Neuronal stem cell (in vitro differentiated cells): ENCODE results near the gene SAMD3.

Source experiments
- DNase-seq: peaks from one replicate; pipeline ENCODE4 v3.0.0-alpha.2; 2013; ENCODE audit warnings: low spot score
- H2AFZ ChIP-seq: one replicate; pipeline ENCODE4 v1.6.1; 2013; ENCODE audit warnings: mild to moderate bottlenecking, low read length, inconsistent platforms
- H2AK5ac ChIP-seq: 2 replicates; pipeline ENCODE4 v1.6.1; 2013; ENCODE audit warnings: low read depth, mild to moderate bottlenecking, inconsistent platforms, low read length, moderate library complexity, mixed read lengths
- H2BK120ac ChIP-seq: 2 replicates; pipeline ENCODE4 v1.6.1; 2013; ENCODE audit warnings: low read depth, mild to moderate bottlenecking, inconsistent platforms, low read length, moderate library complexity, mixed read lengths
- H2BK12ac ChIP-seq: one replicate; pipeline ENCODE4 v1.6.1; 2013; ENCODE audit warnings: low read length, inconsistent platforms
- H2BK15ac ChIP-seq: 2 replicates; pipeline ENCODE4 v1.6.1; 2013; ENCODE audit warnings: mild to moderate bottlenecking, low read length, inconsistent platforms, mixed read lengths
- H2BK5ac ChIP-seq: one replicate; pipeline ENCODE4 v1.6.1; 2013; ENCODE audit warnings: inconsistent platforms, mild to moderate bottlenecking, low read length, moderate library complexity
- H3K14ac ChIP-seq: one replicate; pipeline ENCODE4 v1.6.1; 2013; ENCODE audit warnings: low read length, inconsistent platforms
- H3K18ac ChIP-seq: 2 replicates; pipeline ENCODE4 v1.6.1; 2013; ENCODE audit warnings: low read length, inconsistent platforms
- H3K23ac ChIP-seq: 2 replicates; pipeline ENCODE4 v1.6.1; 2013; ENCODE audit warnings: low read depth, mild to moderate bottlenecking, mixed read lengths, low read length, inconsistent platforms; ENCODE audit not compliant: poor library complexity
- H3K27ac ChIP-seq: replicated peaks from 3 replicates; pipeline ENCODE4 v1.5.1; 2013; ENCODE audit warnings: low read length, inconsistent platforms
- H3K27me3 ChIP-seq, 3 experiments: 2 replicates each; pipeline ENCODE4 v1.6.1; 2013; ENCODE audit warnings: low read length in 3 of 3, mild to moderate bottlenecking in 2 of 3, inconsistent platforms in 1 of 3, low read depth in 1 of 3, mixed read lengths in 1 of 3, moderate library complexity in 1 of 3; ENCODE audit not compliant: control insufficient read depth in 3 of 3, insufficient read depth in 3 of 3
- H3K36me3 ChIP-seq, 2 donors: replicated peaks in 1 of 2; 2 replicates each; pipeline ENCODE4 v1.6.1; 2013; ENCODE audit warnings: low read length in 2 of 2; ENCODE audit not compliant: control insufficient read depth in 2 of 2, insufficient read depth in 2 of 2
- H3K4ac ChIP-seq: 2 replicates; pipeline ENCODE4 v1.6.1; 2013; ENCODE audit warnings: inconsistent platforms, mild to moderate bottlenecking, low read length, moderate library complexity
- H3K4me1 ChIP-seq, 2 donors: 1 replicate in 1 of 2; 2 replicates in 1 of 2; pipeline ENCODE4 v1.6.1; 2013; ENCODE audit warnings: low read length in 2 of 2, low read depth in 1 of 2; ENCODE audit not compliant: control insufficient read depth in 2 of 2, insufficient read depth in 1 of 2
- H3K4me2 ChIP-seq: one replicate; pipeline ENCODE4 v1.6.1; 2013; ENCODE audit warnings: mild to moderate bottlenecking, low read length, inconsistent platforms; ENCODE audit not compliant: insufficient read depth, poor library complexity, severe bottlenecking
- H3K4me3 ChIP-seq, 2 donors: 2 replicates each; pipeline ENCODE4 v1.5.1; 2013; ENCODE audit warnings: low read length in 2 of 2, mild to moderate bottlenecking in 2 of 2, inconsistent platforms in 1 of 2, moderate library complexity in 1 of 2
- H3K79me1 ChIP-seq: one replicate; pipeline ENCODE4 v1.6.1; 2013; ENCODE audit warnings: low read depth, mild to moderate bottlenecking, inconsistent platforms, low read length, moderate library complexity
- H3K9ac ChIP-seq: one replicate; pipeline ENCODE4 v1.6.1; 2013; ENCODE audit warnings: mild to moderate bottlenecking, low read depth, low read length, inconsistent platforms; ENCODE audit not compliant: poor library complexity
- H3K9me3 ChIP-seq, 2 donors: replicated peaks in 1 of 2; 2 replicates each; pipeline versions ENCODE3 to v1.6.1; 2013; ENCODE audit warnings: low read length in 2 of 2, mild to moderate bottlenecking in 2 of 2, inconsistent platforms in 1 of 2, low read depth in 1 of 2, mixed read lengths in 1 of 2, moderate library complexity in 1 of 2; ENCODE audit not compliant: control insufficient read depth in 2 of 2, insufficient read depth in 1 of 2
- H4K8ac ChIP-seq: one replicate; pipeline ENCODE4 v1.6.1; 2013; ENCODE audit warnings: low read depth, mild to moderate bottlenecking, inconsistent platforms, low read length, moderate library complexity
- H4K91ac ChIP-seq: one replicate; pipeline ENCODE4 v1.6.1; 2013; ENCODE audit warnings: low read length, low read depth, mild to moderate bottlenecking, inconsistent platforms; ENCODE audit not compliant: poor library complexity
- WGBS, 2 donors: extraction: QIAGEN DNeasy Blood & Tissue Kit; methylation state at CpG; one replicate each; pipeline ENCODE4 v1.1.7; 2013; ENCODE audit warnings: missing lambda C conversion rate in 2 of 2, mixed read lengths in 1 of 2; ENCODE audit not compliant: insufficient read length in 2 of 2, insufficient replicate concordance in 1 of 2; ENCODE audit errors: extremely low coverage in 2 of 2; 5-methylcytosine and 5-hydroxymethylcytosine counted together

SAMD3 gene

DNA sequence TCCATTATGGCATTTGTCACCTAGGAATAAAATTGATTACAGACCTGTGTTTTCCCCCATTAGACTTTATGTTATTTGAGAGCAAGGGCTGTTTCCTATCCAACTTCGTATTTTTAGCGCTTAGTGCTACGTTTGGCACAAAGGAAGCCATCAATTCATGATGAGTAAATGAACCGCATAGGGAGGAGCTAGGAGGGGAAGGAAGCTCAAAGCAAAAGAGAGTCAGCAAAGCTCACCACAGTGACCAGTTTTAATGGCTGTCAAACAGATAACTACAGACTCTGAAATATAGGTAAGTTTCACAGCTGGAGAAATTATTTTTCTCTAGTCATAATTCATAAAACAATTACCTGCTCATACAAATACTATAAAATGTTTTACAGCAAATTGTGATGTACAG is 6.9 kb upstream of the SAMD3 start:
- H3K14ac ChIP-seq = no peak overlapping the region
- no peak overlapping the region for H3K23ac ChIP-seq
- H2BK120ac ChIP-seq = no peak overlapping the region
- no peak overlapping the region for H3K4me2 ChIP-seq
- peaks cover 7 to 17% of the 10 kb centered on the region in 2 donors for H3K4me1 ChIP-seq
- no peak overlapping the region for H3K9ac ChIP-seq
- no peak overlapping the region for H2BK15ac ChIP-seq
- no peak overlapping the region for H4K8ac ChIP-seq
- no peak overlapping the region for H4K91ac ChIP-seq
- no peak overlapping the region for H3K4ac ChIP-seq
- no peak overlapping the region for H2AK5ac ChIP-seq
- no peaks in the 10 kb centered on the region for H3K36me3 ChIP-seq
- no peak for DNase-seq
- WGBS, 2 donors = no CpG with 5 or more reads among the region's 4 CpGs
- H3K9me3 ChIP-seq = no peaks in the 10 kb centered on the region
- H2BK12ac ChIP-seq = no peak overlapping the region
- H3K79me1 ChIP-seq = no peaks in the 10 kb centered on the region
- H3K18ac ChIP-seq = no peak overlapping the region
- no peak overlapping the region for H2BK5ac ChIP-seq
- no peak overlapping the region for H2AFZ ChIP-seq
- H3K27me3 ChIP-seq = no peaks in the 10 kb centered on the region
- no peak overlapping the region for H3K4me3 ChIP-seq
- no peak overlapping the region for H3K27ac ChIP-seq

DNA sequence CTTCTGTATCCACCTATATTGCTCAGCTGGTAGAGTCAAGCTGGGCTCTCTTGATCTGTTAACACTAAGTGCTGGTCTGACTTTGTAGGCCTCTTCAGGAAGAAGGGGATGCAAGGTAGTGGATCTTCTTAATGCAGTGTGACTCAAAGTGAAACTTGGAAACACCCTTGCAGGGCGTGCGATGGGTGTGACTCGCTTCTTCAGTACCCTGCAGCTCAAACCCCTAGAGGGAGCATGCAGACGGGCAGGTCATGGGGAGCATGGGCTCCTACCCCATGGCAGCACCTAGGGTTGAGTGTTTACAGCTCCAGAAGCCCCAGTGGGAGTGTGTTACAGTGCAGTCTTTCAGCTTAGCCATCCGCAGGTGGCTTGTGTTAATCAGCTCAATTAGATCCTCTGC is 757 bp upstream of the SAMD3 start:
- Histone ChIP-seq H3K79me1 (no peaks in the 10 kb centered on the region), H2BK15ac (no peak overlapping the region), H3K27me3 (no peaks in the 10 kb centered on the region), H3K9me3 (no peaks in the 10 kb centered on the region), H2BK5ac (no peak overlapping the region), H3K4me3 (no peak overlapping the region), H3K9ac (no peak overlapping the region), H3K18ac (no peak overlapping the region), H3K36me3 (no peaks in the 10 kb centered on the region), H4K8ac (no peak overlapping the region), H4K91ac (no peak overlapping the region), H2BK12ac (no peak overlapping the region), H3K23ac (no peak overlapping the region), H3K4me1 (no peaks in the 10 kb centered on the region), H3K4ac (no peak overlapping the region), H2AFZ (no peak overlapping the region), H2BK120ac (no peak overlapping the region), H3K14ac (no peak overlapping the region), H3K4me2 (no peak overlapping the region), H2AK5ac (no peak overlapping the region), H3K27ac (no peak overlapping the region)
- no CpG with 5 or more reads among the region's 5 CpGs for WGBS, 2 donors
- no peak for DNase-seq

DNA sequence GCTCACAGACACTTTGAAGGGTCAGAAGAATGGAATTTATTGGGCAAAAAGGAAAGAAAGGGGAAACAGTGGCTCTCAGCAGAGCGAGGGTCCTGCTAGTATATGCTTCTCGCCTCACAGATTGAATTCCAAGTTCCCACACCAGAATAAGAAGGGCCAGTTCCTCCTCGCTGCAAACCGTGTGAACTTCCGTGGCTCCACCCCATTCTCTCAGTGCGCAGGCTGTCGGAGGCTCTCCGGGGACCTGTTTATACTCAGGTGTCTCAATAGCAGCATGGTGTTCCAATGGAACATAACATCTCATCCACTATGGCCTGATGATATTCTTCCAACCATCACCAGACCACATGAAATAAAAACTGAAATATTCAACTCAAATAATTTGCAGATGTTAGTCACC is 4.6 kb downstream of the SAMD3 start:
- no peak for DNase-seq
- Histone ChIP-seq H3K23ac (no peak overlapping the region), H3K4me1 (no peaks in the 10 kb centered on the region), H3K27ac (no peak overlapping the region), H4K8ac (no peak overlapping the region), H3K9ac (no peak overlapping the region), H3K4ac (no peak overlapping the region), H2BK12ac (no peak overlapping the region), H2BK15ac (no peak overlapping the region), H3K4me2 (no peak overlapping the region), H3K36me3 (no peaks in the 10 kb centered on the region), H3K9me3 (no peaks in the 10 kb centered on the region), H2BK120ac (no peak overlapping the region), H2AK5ac (no peak overlapping the region), H3K14ac (no peak overlapping the region), H3K4me3 (no peak overlapping the region), H3K27me3 (no peaks in the 10 kb centered on the region), H2AFZ (no peak overlapping the region), H2BK5ac (no peak overlapping the region), H3K18ac (no peak overlapping the region), H3K79me1 (no peaks in the 10 kb centered on the region), H4K91ac (no peak overlapping the region)
- no CpG with 5 or more reads among the region's 8 CpGs for WGBS, 2 donors

DNA sequence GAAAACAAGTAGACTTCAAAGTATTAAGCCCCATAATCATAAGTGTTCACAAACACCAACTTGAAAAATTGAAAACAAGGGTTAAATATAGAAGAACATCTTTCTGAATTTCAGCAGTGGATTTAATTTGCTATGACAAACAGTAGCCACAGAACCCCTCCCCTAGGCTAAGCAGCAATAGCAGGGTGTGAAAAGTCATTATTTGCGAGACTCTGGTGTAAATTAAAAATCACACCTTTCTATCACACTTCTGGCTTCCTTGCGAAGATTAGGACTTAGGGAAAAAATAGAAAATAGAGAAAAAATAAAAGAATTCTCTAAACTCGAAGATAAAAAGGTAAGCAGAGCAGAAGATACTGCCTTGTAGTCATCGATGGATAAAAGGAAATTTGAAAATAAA is 6.1 kb downstream of the SAMD3 start:
- WGBS, 2 donors = no CpG with 5 or more reads among the region's 4 CpGs
- Histone ChIP-seq H2BK15ac (no peak overlapping the region), H2BK12ac (no peak overlapping the region), H3K27me3 (no peaks in the 10 kb centered on the region), H3K4ac (no peak overlapping the region), H4K8ac (no peak overlapping the region), H3K27ac (no peak overlapping the region), H3K4me2 (no peak overlapping the region), H2AFZ (no peak overlapping the region), H2AK5ac (no peak overlapping the region), H2BK120ac (no peak overlapping the region), H3K36me3 (no peaks in the 10 kb centered on the region), H3K9ac (no peak overlapping the region), H4K91ac (no peak overlapping the region), H3K79me1 (no peaks in the 10 kb centered on the region), H3K14ac (no peak overlapping the region), H2BK5ac (no peak overlapping the region), H3K4me3 (no peak overlapping the region), H3K18ac (no peak overlapping the region), H3K23ac (no peak overlapping the region), H3K4me1 (no peaks in the 10 kb centered on the region), H3K9me3 (no peaks in the 10 kb centered on the region)
- no peak for DNase-seq
